Endothelial cell of umbilical vein (primary cell): ENCODE measurements around the gene INTS11. TPM values are rescaled to one million over a fixed set of nuclear protein-coding genes. Genes with fewer than 3 reads are reported as not detected.

Source experiments
- BruUV-seq: library from RNA; stranded (reverse); fragments of 400-500 nt; replicated peaks from 2 replicates; lab custom pipeline; 2021; lab: Mats Ljungman, UMichigan
- CTCF ChIA-PET: fragments of 300-600, 350-600 bp; sonication (Branson Sonifier 250); formaldehyde crosslinking; loops from one replicate; lab custom pipeline; 2021; ENCODE audit warnings: antibody characterized with exemption, inconsistent platforms; lab: Charles Lee
- POLR2A ChIA-PET: fragments of 300-600, 350-600 bp; sonication (Branson Sonifier 250); formaldehyde crosslinking; loops from one replicate; lab custom pipeline; 2021; ENCODE audit warnings: antibody characterized with exemption, inconsistent platforms; lab: Charles Lee
- DNase-seq: peaks from one replicate; pipeline ENCODE4 v3.0.0-alpha.2; 2011; ENCODE audit warnings: low read depth, low spot score
- FAIRE-seq: peaks from 2 replicates; lab custom pipeline; 2011; peaks lifted over from hg19 to GRCh38; lab: Jason Lieb, UNC
- H2AFZ ChIP-seq: 2 replicates; pipeline ENCODE4 v1.6.0; 2012; ENCODE audit warnings: low read depth, low read length, control low read depth, inconsistent platforms
- H3K27ac ChIP-seq: 2 replicates; pipeline ENCODE4 v1.5.1; 2011; ENCODE audit warnings: low read depth, mild to moderate bottlenecking, control low read depth, low read length, moderate library complexity; ENCODE audit not compliant: insufficient read depth
- H3K27me3 ChIP-seq, 2 experiments: 2 replicates each; pipeline versions ENCODE4 v1.6.0 to v1.6.1; 2011; ENCODE audit warnings: low read length in 2 of 2, mixed read lengths in 1 of 2; ENCODE audit not compliant: control insufficient read depth in 2 of 2, insufficient read depth in 2 of 2
- H3K36me3 ChIP-seq, 2 experiments: 2 replicates in 1 of 2; 3 replicates in 1 of 2; pipeline ENCODE4 v1.5.1; 2011; ENCODE audit warnings: low read length in 2 of 2, mild to moderate bottlenecking in 1 of 2, moderate library complexity in 1 of 2; ENCODE audit not compliant: control insufficient read depth in 2 of 2, insufficient read depth in 2 of 2; ENCODE audit errors: extremely low read depth in 1 of 2
- H3K4me1 ChIP-seq: 3 replicates; pipeline ENCODE4 v1.5.1; 2011; ENCODE audit warnings: mild to moderate bottlenecking, low read length; ENCODE audit not compliant: control insufficient read depth, insufficient read depth; ENCODE audit errors: extremely low read depth
- H3K4me2 ChIP-seq: 2 replicates; pipeline ENCODE4 v1.6.1; 2011; ENCODE audit warnings: low read length, control low read depth, mixed read lengths; ENCODE audit not compliant: insufficient read depth
- H3K4me3 ChIP-seq, 3 experiments: fragments of 200-600 bp in 1 of 3; sonication (generic), shearing (Covaris generic) in 1 of 3; replicated peaks in 1 of 3; 2 replicates each; pipeline ENCODE4 v1.5.1; 2011 to 2016; ENCODE audit warnings: control low read depth in 3 of 3, low read length in 3 of 3, mild to moderate bottlenecking in 2 of 3, inconsistent platforms in 1 of 3, low read depth in 1 of 3, moderate library complexity in 1 of 3; ENCODE audit not compliant: insufficient read depth in 1 of 3
- H3K79me2 ChIP-seq: 2 replicates; pipeline ENCODE4 v1.6.0; 2012; ENCODE audit warnings: low read length, inconsistent platforms; ENCODE audit not compliant: control insufficient read depth, insufficient read depth
- H3K9ac ChIP-seq: replicated peaks from 2 replicates; pipeline ENCODE3; 2011; ENCODE audit warnings: low read length, control low read depth; ENCODE audit not compliant: insufficient read depth; ENCODE audit errors: extremely low read depth
- H3K9me1 ChIP-seq: replicated peaks from 3 replicates; pipeline ENCODE4 v1.6.0; 2011; ENCODE audit warnings: mild to moderate bottlenecking, low read length; ENCODE audit not compliant: control insufficient read depth, insufficient read depth; ENCODE audit errors: extremely low read depth
- H3K9me3 ChIP-seq: replicated peaks from 2 replicates; pipeline ENCODE4 v1.5.1; 2012; ENCODE audit warnings: low read length, inconsistent platforms; ENCODE audit not compliant: control insufficient read depth, insufficient read depth
- H4K20me1 ChIP-seq: replicated peaks from 2 replicates; pipeline ENCODE3; 2011; ENCODE audit warnings: mild to moderate bottlenecking, low read length; ENCODE audit not compliant: control insufficient read depth, insufficient read depth; ENCODE audit errors: extremely low read depth
- CTCF ChIP-seq, 2 donors: IDR thresholded peaks; 1 replicate in 1 of 2; 2 replicates in 1 of 2; pipeline ENCODE4 v1.5.1; 2011; ENCODE audit warnings: low read length in 2 of 2, mild to moderate bottlenecking in 2 of 2, moderate library complexity in 2 of 2, control low read depth in 1 of 2, inconsistent platforms in 1 of 2, low read depth in 1 of 2; ENCODE audit not compliant: insufficient read depth in 1 of 2; ENCODE audit errors: extremely low read depth in 1 of 2
- EZH2 ChIP-seq: IDR thresholded peaks from 2 replicates; pipeline ENCODE4 v1.6.1; 2012; ENCODE audit warnings: borderline replicate concordance, low read depth, mild to moderate bottlenecking, moderate library complexity, low read length, inconsistent platforms; ENCODE audit not compliant: severe bottlenecking
- FOS ChIP-seq: IDR thresholded peaks from 2 replicates; pipeline ENCODE4 v1.6.1; 2011; ENCODE audit warnings: mild to moderate bottlenecking, low read length, moderate library complexity, borderline replicate concordance; ENCODE audit not compliant: insufficient read depth
- GATA2 ChIP-seq: IDR thresholded peaks from 2 replicates; pipeline ENCODE4 v1.7.0; 2011; ENCODE audit warnings: low read depth, mild to moderate bottlenecking, moderate library complexity, mixed read lengths, low read length; ENCODE audit not compliant: insufficient read length, insufficient read depth
- JUN ChIP-seq: IDR thresholded peaks from 2 replicates; pipeline ENCODE4 v1.6.1; 2011; ENCODE audit warnings: borderline replicate concordance, low read depth; ENCODE audit not compliant: insufficient read length, insufficient read depth
- MAX ChIP-seq: IDR thresholded peaks from 2 replicates; pipeline ENCODE4 v1.6.1; 2011; ENCODE audit not compliant: insufficient read depth, insufficient read length
- MYC ChIP-seq: IDR thresholded peaks from one replicate; pipeline ENCODE4 v1.6.1; 2011; ENCODE audit warnings: mild to moderate bottlenecking, low read depth, low read length
- POLR2A ChIP-seq: IDR thresholded peaks from 2 replicates; pipeline ENCODE4 v1.6.1; 2012; ENCODE audit warnings: low read depth, mild to moderate bottlenecking, control low read depth, low read length
- POLR2AphosphoS5 ChIP-seq: IDR thresholded peaks from 2 replicates; pipeline ENCODE4 v1.6.1; 2012; ENCODE audit warnings: low read depth, mild to moderate bottlenecking, control low read depth, low read length, moderate library complexity; ENCODE audit not compliant: insufficient read depth
- dilution Hi-C: fragments of 300-500 bp; cut with MboI; formaldehyde crosslinking; loops from one replicate; pipeline ENCODE4 v1.15.0; 2019; ENCODE audit warnings: low sequenced_read_pairs; ENCODE audit not compliant: extremely low pct_ligation_motif_present
- intact Hi-C: fragments of 100-400 bp; cut with micrococcal nuclease; formaldehyde crosslinking; loops from one replicate; pipeline ENCODE4 v1.10.0; 2022
- polyA plus RNA-seq, 4 experiments: library from polyadenylated mRNA; depleted of rRNA in 3 of 4; stranded (reverse) in 3 of 4; unstranded in 1 of 4; fragments of >200 nt; gene quantifications; 2 replicates each; pipeline versions ENCODE4 v1.2.1 to v1.2.3, GENCODE V29; 2011 to 2012; ENCODE audit warnings: missing spikeins in 1 of 4
- total RNA-seq: library from RNA; stranded (reverse); gene quantifications from 2 replicates; pipeline ENCODE4 v1.2.3, GENCODE V29; 2021

Gene INTS11
- total and polyA plus RNA-seq, 2 donors (not counting 3 experiments of a cell fraction or from before 2014, with no cell fraction given): 132 to 222 TPM

- intact Hi-C loops: no loop called here
- no peaks in the 10 kb centered on the region for H3K4me1 ChIP-seq
- ChIA-PET POLR2A (no interaction called here), CTCF (no interaction called here)
- DNase-seq (no peak), FAIRE-seq (no peak)
- H3K9me3 ChIP-seq: no peaks in the 10 kb centered on the region
- H4K20me1 ChIP-seq: no peaks in the 10 kb centered on the region
- no TSS peak for BruUV-seq
- H3K9ac ChIP-seq: no peak overlapping the region
- H3K27ac ChIP-seq: no peak overlapping the region
- H3K36me3 ChIP-seq: no peaks in the 10 kb centered on the region
- H3K79me2 ChIP-seq: no peaks in the 10 kb centered on the region
- H3K4me3 ChIP-seq: no peak overlapping the region
- dilution Hi-C loops: no loop called here
- TF ChIP-seq CTCF (IDR thresholded peaks at IDR 0.05; ENCODE audit: extremely low read depth in 1 of 2, insufficient read depth in 1 of 2, low read depth in 1 of 2, low read length in 2 of 2) (no peak), POLR2AphosphoS5 (no peak), FOS (no peak), POLR2A (no peak), MYC (no peak), MAX (no peak), EZH2 (no peak), GATA2 (no peak), JUN (no peak)
- H2AFZ ChIP-seq: no peak overlapping the region
- H3K9me1 ChIP-seq: no peaks in the 10 kb centered on the region
- no peaks in the 10 kb centered on the region for H3K27me3 ChIP-seq
- H3K4me2 ChIP-seq: no peak overlapping the region
Observed at GRCh38 chr1:1296070-1297061, 28.1 kb downstream of the INTS11 start.
